Mesenchymal stem cell (in vitro differentiated cells and primary cell): ENCODE data around the gene CR1.

Experiments
- DNase-seq: peaks from one replicate; pipeline ENCODE4 v3.0.0-alpha.2; 2013
- H2AFZ ChIP-seq: one replicate; pipeline ENCODE4 v1.6.1; 2013; ENCODE audit warnings: low read depth, mild to moderate bottlenecking, control low read depth, inconsistent platforms, low read length, moderate library complexity
- H2AK5ac ChIP-seq: 2 replicates; pipeline ENCODE4 v1.6.1; 2013; ENCODE audit warnings: low read length, moderate library complexity, mild to moderate bottlenecking, inconsistent platforms; ENCODE audit not compliant: severe bottlenecking
- H2BK120ac ChIP-seq: one replicate; pipeline ENCODE4 v1.6.1; 2013; ENCODE audit warnings: low read depth, mild to moderate bottlenecking, inconsistent platforms, low read length, moderate library complexity
- H2BK12ac ChIP-seq, 2 experiments: one replicate each; pipeline ENCODE4 v1.6.1; 2013; ENCODE audit warnings: inconsistent platforms in 2 of 2, low read length in 2 of 2, mild to moderate bottlenecking in 2 of 2, moderate library complexity in 2 of 2, control low read depth in 1 of 2
- H2BK15ac ChIP-seq: one replicate; pipeline ENCODE4 v1.6.1; 2013; ENCODE audit warnings: mild to moderate bottlenecking, low read depth, inconsistent platforms; ENCODE audit not compliant: poor library complexity, severe bottlenecking
- H2BK5ac ChIP-seq: 2 replicates; pipeline ENCODE4 v1.6.1; 2013; ENCODE audit warnings: low read depth, mild to moderate bottlenecking, low read length, control low read depth, inconsistent platforms; ENCODE audit not compliant: poor library complexity, severe bottlenecking
- H3K14ac ChIP-seq, 2 experiments: one replicate each; pipeline ENCODE4 v1.6.1; 2013; ENCODE audit warnings: inconsistent platforms in 2 of 2, low read length in 2 of 2, control low read depth in 1 of 2, mild to moderate bottlenecking in 1 of 2, moderate library complexity in 1 of 2
- H3K18ac ChIP-seq, 2 experiments: one replicate each; pipeline ENCODE4 v1.6.1; 2013; ENCODE audit warnings: inconsistent platforms in 2 of 2, low read length in 2 of 2, control low read depth in 1 of 2, low read depth in 1 of 2, mild to moderate bottlenecking in 1 of 2
- H3K23ac ChIP-seq, 2 experiments: one replicate each; pipeline ENCODE4 v1.6.1; 2013; ENCODE audit warnings: inconsistent platforms in 2 of 2, low read length in 2 of 2, mild to moderate bottlenecking in 2 of 2, moderate library complexity in 2 of 2, control low read depth in 1 of 2
- H3K27ac ChIP-seq: 2 replicates; pipeline ENCODE4 v1.5.1; 2013; ENCODE audit warnings: mild to moderate bottlenecking, moderate library complexity, low read length, control low read depth, inconsistent platforms; ENCODE audit not compliant: poor library complexity, severe bottlenecking
- H3K27me3 ChIP-seq, 2 experiments: 2 replicates each; pipeline versions ENCODE4 v1.6.1 to v1.7.0; 2013; ENCODE audit warnings: low read length in 2 of 2, mild to moderate bottlenecking in 2 of 2, moderate library complexity in 2 of 2, control low read depth in 1 of 2, inconsistent platforms in 1 of 2; ENCODE audit not compliant: control insufficient read depth in 1 of 2, insufficient read depth in 1 of 2
- H3K36me3 ChIP-seq, 2 experiments: 2 replicates each; pipeline versions ENCODE4 v1.6.1 to v1.7.0; 2013; ENCODE audit warnings: low read length in 2 of 2, control low read depth in 1 of 2, inconsistent platforms in 1 of 2, low read depth in 1 of 2, mild to moderate bottlenecking in 1 of 2; ENCODE audit not compliant: insufficient read depth in 2 of 2, control insufficient read depth in 1 of 2
- H3K4ac ChIP-seq, 2 experiments: one replicate each; pipeline ENCODE4 v1.6.1; 2013; ENCODE audit warnings: inconsistent platforms in 2 of 2, low read length in 2 of 2, mild to moderate bottlenecking in 2 of 2, moderate library complexity in 2 of 2, control low read depth in 1 of 2, low read depth in 1 of 2
- H3K4me1 ChIP-seq: 2 replicates; pipeline ENCODE4 v1.6.1; 2013; ENCODE audit warnings: low read depth, low read length, control low read depth; ENCODE audit not compliant: control insufficient read depth, insufficient read depth
- H3K4me2 ChIP-seq: 2 replicates; pipeline ENCODE4 v1.6.1; 2013; ENCODE audit warnings: low read length, mild to moderate bottlenecking, inconsistent platforms; ENCODE audit not compliant: poor library complexity, severe bottlenecking
- H3K4me3 ChIP-seq, 2 experiments: 2 replicates each; pipeline versions ENCODE4 v1.5.1 to v1.7.0; 2013; ENCODE audit warnings: low read length in 2 of 2, mild to moderate bottlenecking in 2 of 2, control low read depth in 1 of 2, low read depth in 1 of 2; ENCODE audit not compliant: insufficient read depth in 1 of 2
- H3K79me1 ChIP-seq: replicated peaks from 2 replicates; pipeline ENCODE4 v1.6.1; 2013; ENCODE audit warnings: mild to moderate bottlenecking, control low read depth, low read length, inconsistent platforms; ENCODE audit not compliant: poor library complexity, severe bottlenecking
- H3K9ac ChIP-seq: 2 replicates; pipeline ENCODE4 v1.7.0; 2013; ENCODE audit warnings: mild to moderate bottlenecking, low read length, moderate library complexity
- H3K9me3 ChIP-seq: 2 replicates; pipeline ENCODE4 v1.7.0; 2013; ENCODE audit warnings: mild to moderate bottlenecking, low read length; ENCODE audit not compliant: control insufficient read depth
- H4K8ac ChIP-seq: one replicate; pipeline ENCODE4 v1.6.1; 2013; ENCODE audit warnings: inconsistent platforms, mild to moderate bottlenecking, low read length, moderate library complexity
- H4K91ac ChIP-seq: one replicate; pipeline ENCODE4 v1.6.1; 2013; ENCODE audit warnings: mild to moderate bottlenecking, low read length, inconsistent platforms
- WGBS: methylation state at CpG from one replicate; pipeline ENCODE4 v1.1.7; 2013; ENCODE audit warnings: mixed read lengths; 5-methylcytosine and 5-hydroxymethylcytosine counted together

Gene CR1

DNA sequence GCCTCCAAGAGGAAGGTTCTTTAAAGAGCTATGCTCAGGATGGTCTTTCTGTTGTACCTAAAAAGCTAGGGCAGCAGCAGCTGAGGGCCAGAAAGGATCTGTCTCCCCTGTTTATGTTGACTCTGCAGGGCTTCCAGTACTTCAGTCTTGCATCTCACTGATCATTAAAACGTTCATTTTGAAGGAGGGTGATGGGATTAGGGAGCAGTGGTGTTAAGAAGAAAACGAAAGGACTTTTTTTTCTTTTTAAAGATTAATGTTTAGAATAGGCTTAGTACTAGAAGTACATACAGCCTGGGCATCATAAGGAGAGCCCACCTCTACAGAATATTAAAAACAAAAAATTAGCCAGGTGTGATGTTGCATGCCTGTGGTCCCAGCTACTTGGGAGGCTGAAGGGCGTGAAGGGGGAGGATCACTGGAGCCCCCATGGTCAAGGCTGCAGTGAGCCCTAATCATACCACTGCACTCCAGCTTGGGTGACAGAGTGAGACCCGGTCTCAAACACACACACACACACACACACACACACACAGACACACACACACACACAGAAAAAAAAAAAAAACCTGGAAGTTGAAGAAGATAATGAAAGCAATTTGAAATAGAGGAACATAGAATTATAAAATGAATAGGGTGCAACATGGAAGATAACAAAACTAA, 151.8 kb downstream of the CR1 start:
- Histone ChIP-seq H2BK15ac (no peak overlapping the region), H3K4ac (no peak overlapping the region), H3K27ac (no peak overlapping the region), H3K9ac (no peak overlapping the region), H4K8ac (no peak overlapping the region), H4K91ac (no peak overlapping the region), H3K4me3 (no peak overlapping the region), H2AFZ (no peak overlapping the region), H3K9me3 (no peaks in the 10 kb centered on the region), H3K4me2 (no peak overlapping the region), H3K14ac (no peak overlapping the region), H2BK12ac (no peak overlapping the region), H3K4me1 (peaks cover 2% of the 10 kb centered on the region), H2BK5ac (no peak overlapping the region), H3K27me3 (peaks cover 10 to 35% of the 10 kb centered on the region in 2 experiments), H3K79me1 (no peaks in the 10 kb centered on the region), H3K23ac (no peak overlapping the region), H3K36me3 (peaks cover 0 to 3% of the 10 kb centered on the region in 2 experiments), H2AK5ac (no peak overlapping the region), H3K18ac (no peak overlapping the region), H2BK120ac (no peak overlapping the region)
- no CpG with 5 or more reads among the region's 4 CpGs for WGBS
- DNase-seq = no peak

DNA sequence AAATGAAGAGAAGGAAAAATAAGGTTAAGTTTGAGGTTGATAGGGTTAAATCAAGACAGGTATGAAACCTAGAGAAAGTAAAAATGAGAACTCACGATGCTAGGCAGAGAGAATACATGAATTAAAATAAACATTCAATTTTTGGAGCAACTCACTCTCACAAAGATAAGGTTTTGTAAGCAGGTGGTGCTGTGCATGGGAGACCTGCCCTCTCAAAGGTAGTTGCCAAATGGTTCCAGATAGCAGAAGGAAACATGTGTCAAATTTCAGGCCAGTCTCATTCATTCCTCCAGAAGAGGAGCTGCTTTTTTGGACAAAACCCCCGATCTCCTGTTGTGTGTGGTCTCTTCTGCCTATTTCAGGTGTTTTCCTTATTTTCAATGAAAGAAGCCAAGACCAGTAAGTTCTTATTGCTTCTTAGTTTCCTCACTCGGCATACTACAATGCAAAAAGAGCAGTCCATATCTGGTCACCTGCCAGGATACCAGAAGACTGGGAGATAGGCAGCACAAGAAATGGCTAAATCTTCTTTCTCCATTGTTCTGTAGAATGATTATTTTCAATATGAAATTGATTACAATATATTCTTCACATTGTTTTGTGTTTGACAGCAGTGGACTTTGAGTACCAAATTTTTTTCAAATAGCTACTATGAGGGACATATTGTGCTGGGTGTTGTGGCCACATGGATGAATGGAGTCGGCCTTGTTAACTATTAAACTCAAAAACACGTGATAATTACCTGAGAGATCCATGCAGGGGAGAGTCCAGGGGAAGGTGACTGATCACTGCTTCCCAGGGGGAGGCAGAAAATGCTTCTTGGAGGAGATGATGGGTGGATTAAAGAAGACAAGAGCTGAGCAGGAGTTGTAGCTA, 152.6 kb downstream of the CR1 start:
- no peak for DNase-seq
- H3K27me3 ChIP-seq = peaks cover 10 to 35% of the 10 kb centered on the region in 2 experiments
- H3K27ac ChIP-seq = no peak overlapping the region

DNA sequence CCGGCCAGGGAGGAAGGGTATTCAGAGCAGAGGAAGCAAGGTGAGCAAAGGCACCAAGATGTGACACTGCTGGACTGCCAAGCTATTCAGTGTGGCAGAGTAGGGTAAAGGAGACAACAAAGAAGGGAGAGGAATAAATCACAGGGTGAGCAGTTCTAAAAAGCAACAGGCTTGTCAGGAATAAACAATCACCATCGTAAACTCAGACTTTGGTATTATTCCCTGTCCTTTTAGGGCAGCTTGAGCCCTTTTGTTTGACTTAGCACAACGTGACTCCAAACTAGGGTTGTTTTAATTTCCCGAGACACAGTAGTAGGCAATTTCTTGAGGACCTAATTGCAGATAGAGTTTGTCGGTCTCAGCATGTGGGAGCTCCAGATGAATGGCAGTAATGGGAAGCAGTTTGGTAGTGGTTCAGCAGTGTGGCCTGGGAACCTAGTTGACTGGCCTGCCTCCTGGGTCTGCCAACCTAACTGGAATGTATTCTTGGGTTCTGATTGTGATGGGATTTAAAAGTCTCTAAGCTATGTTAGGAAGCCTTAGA, 153.3 kb downstream of the CR1 start:
- peaks cover 2% of the 10 kb centered on the region for H3K4me1 ChIP-seq

More for the DNA sequence above, 152.6 kb downstream of the CR1 start:
- Histone ChIP-seq H3K4me1 (peaks cover 2% of the 10 kb centered on the region), H3K4me2 (no peak overlapping the region), H3K79me1 (no peaks in the 10 kb centered on the region), H2BK120ac (no peak overlapping the region), H3K9ac (no peak overlapping the region), H3K36me3 (peaks cover 0 to 3% of the 10 kb centered on the region in 2 experiments), H2BK12ac (no peak overlapping the region), H2BK15ac (no peak overlapping the region), H3K4me3 (no peak overlapping the region), H3K4ac (no peak overlapping the region), H3K9me3 (no peaks in the 10 kb centered on the region), H3K18ac (no peak overlapping the region), H4K8ac (no peak overlapping the region), H3K14ac (no peak overlapping the region), H2AFZ (no peak overlapping the region), H2AK5ac (no peak overlapping the region), H4K91ac (no peak overlapping the region), H3K23ac (no peak overlapping the region), H2BK5ac (no peak overlapping the region)
- 70% methylated on average over 3 of the region's 5 CpGs for WGBS

More for the DNA sequence above, 153.3 kb downstream of the CR1 start:
- H3K27ac ChIP-seq = no peak overlapping the region
- no peak overlapping the region for H2BK15ac ChIP-seq
- no peak for DNase-seq
- peaks cover 0 to 3% of the 10 kb centered on the region in 2 experiments for H3K36me3 ChIP-seq
- H3K9ac ChIP-seq = no peak overlapping the region
- H2BK12ac ChIP-seq = no peak overlapping the region
- H3K4ac ChIP-seq = no peak overlapping the region
- no peak overlapping the region for H4K8ac ChIP-seq
- H3K23ac ChIP-seq = no peak overlapping the region
- peaks cover 10 to 32% of the 10 kb centered on the region in 2 experiments for H3K27me3 ChIP-seq
- no peaks in the 10 kb centered on the region for H3K9me3 ChIP-seq
- no peak overlapping the region for H3K18ac ChIP-seq
- H3K79me1 ChIP-seq = no peaks in the 10 kb centered on the region
- H3K4me2 ChIP-seq = no peak overlapping the region
- no peak overlapping the region for H4K91ac ChIP-seq
- WGBS = 38% methylated on average over 5 of the region's 5 CpGs
- H2BK5ac ChIP-seq = no peak overlapping the region
- no peak overlapping the region for H3K4me3 ChIP-seq
- H3K14ac ChIP-seq = no peak overlapping the region
- H2AFZ ChIP-seq = no peak overlapping the region
- no peak overlapping the region for H2AK5ac ChIP-seq
- H2BK120ac ChIP-seq = no peak overlapping the region
